Activated CD8-positive, alpha-beta memory T cell treated with anti-CD3 and anti-CD28 coated beads, Interleukin-2, amount 10 ng/mL, durations not matched to agents 7 days and 5 days (primary cell): ENCODE data around the gene NFKBIA. TPM values are rescaled to one million over a fixed set of nuclear protein-coding genes. Genes with fewer than 3 reads are reported as not detected.
"Not testable (repeated sequence)": the region's sequence is repeated elsewhere in the genome, so short reads cannot be mapped to it uniquely, and the experiment has no call there.

Experiments
- ATAC-seq: fragments of 150-1000 bp; cut with Tn5 transposase; one replicate; pipeline ENCODE4 v1.10.0; 2021; ENCODE audit warnings: moderate library complexity
- CTCF ChIA-PET: fragments of 350-600 bp; sonication (Branson Sonifier 250); formaldehyde crosslinking; loops from one replicate; lab custom pipeline; 2021; ENCODE audit warnings: antibody characterized with exemption; lab: Charles Lee
- DNase-seq: peaks from one replicate; pipeline ENCODE4 v3.0.0-alpha.2; 2020
- H3K27ac Mint-ChIP-seq: one replicate; pipeline ENCODE4 v1.8.0; 2021; ENCODE audit warnings: mild to moderate bottlenecking, mixed read lengths
- H3K27me3 Mint-ChIP-seq: one replicate; pipeline ENCODE4 v1.8.0; 2021; ENCODE audit warnings: mixed read lengths
- H3K36me3 Mint-ChIP-seq: one replicate; pipeline ENCODE4 v1.8.0; 2021; ENCODE audit warnings: mild to moderate bottlenecking, mixed read lengths
- H3K4me1 Mint-ChIP-seq: one replicate; pipeline ENCODE4 v1.8.0; 2021; ENCODE audit warnings: mixed read lengths
- H3K4me3 Mint-ChIP-seq: one replicate; pipeline ENCODE4 v1.8.0; 2021; ENCODE audit warnings: mild to moderate bottlenecking, moderate library complexity, mixed read lengths
- H3K9me3 Mint-ChIP-seq: one replicate; pipeline ENCODE4 v1.8.0; 2022; ENCODE audit warnings: low read depth, mixed read lengths
- total RNA-seq, 2 experiments: library from RNA; stranded (reverse); gene quantifications; one replicate each; pipeline ENCODE4 v1.2.3, GENCODE V29; 2021

The NFKBIA gene, protein sequence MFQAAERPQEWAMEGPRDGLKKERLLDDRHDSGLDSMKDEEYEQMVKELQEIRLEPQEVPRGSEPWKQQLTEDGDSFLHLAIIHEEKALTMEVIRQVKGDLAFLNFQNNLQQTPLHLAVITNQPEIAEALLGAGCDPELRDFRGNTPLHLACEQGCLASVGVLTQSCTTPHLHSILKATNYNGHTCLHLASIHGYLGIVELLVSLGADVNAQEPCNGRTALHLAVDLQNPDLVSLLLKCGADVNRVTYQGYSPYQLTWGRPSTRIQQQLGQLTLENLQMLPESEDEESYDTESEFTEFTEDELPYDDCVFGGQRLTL
- 100 to 1,000 TPM in 1 of 2 experiments, 10 to 100 TPM in 1; 82.9 to 245 TPM for total RNA-seq

DNA sequence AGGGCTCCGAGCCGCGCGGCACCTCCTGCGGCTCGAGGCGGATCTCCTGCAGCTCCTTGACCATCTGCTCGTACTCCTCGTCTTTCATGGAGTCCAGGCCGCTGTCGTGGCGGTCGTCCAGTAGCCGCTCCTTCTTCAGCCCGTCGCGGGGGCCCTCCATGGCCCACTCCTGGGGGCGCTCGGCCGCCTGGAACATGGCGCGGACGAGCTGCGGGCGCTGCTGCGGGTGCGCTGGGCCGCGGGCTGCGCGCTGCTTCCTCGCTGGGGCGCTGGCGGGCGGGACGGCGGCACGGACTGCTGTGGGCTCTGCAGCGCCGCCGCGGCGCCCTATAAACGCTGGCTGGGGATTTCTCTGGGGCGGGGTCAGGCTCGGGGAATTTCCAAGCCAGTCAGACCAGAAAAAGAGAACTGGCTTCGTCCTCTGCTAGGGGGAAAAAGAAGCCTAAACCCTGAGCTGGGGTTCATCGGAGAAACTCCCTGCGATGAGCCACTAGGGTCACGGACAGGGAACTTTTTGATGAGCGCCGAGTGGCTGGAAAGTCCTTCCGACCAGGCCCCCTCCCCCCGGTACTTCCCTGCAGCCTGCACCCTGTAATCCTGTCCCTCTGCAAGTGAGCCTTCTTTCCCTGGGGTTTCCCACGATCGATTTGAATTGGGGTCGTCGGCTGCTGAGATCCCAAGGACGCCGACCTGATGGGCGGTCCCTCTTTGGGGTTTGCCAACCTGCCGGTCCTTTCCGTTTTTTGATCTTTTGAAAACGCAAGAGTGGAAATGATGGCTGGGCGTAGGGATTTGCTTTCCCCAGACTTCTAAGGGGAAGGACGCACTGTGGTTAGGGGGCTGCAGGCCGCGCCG lies at the start of gene NFKBIA:
TSS of gene NFKBIA (minus strand) at position 301 of the 855 bp plus-strand sequence. CDS start at position 196, 105 bp downstream.
- CTCF ChIA-PET, result interaction anchor here (0.7 to 6.5 kb wide), 30 partner anchors 10 to 422 kb away, joined by 3 to 80 read pairs (median 5); partner anchors contain the start of genes FAM177A1, PPP2R3C, PRORP and PSMA6
- Mint-ChIP-seq H3K27me3 (no peaks in the 10 kb centered on the region), H3K36me3 (peaks cover 35% of the 10 kb centered on the region), H3K27ac (peak within 1 kb of the TSS; percentile 95), H3K4me3 (peak within 1 kb of the TSS; percentile 94), H3K9me3 (no peaks in the 10 kb centered on the region), H3K4me1 (peaks cover 54% of the 10 kb centered on the region)
- peak; percentile 72 for ATAC-seq
- peak; percentile 93 for DNase-seq

DNA sequence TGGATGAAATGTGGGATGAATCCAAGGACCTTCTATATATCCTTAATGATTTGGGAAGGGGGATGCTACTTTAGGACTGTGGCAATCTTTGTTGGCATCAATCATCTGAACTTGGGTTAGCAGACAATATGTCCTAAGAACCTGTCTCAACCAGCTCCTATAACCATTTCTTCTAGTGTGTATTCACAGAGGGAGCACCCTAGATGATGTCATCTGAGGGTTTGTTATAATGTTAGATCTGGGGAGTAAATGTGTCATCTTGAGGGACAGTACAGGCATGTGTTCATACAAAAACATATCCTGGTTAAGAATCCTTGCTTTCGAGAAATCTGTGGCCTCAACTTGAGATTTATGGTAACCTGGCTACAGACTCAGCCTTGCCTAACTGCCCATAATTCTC lies 41.9 kb upstream of the NFKBIA start:
- CTCF ChIA-PET, result no interaction called here
- peaks cover 4% of the 10 kb centered on the region for H3K27me3 Mint-ChIP-seq

DNA sequence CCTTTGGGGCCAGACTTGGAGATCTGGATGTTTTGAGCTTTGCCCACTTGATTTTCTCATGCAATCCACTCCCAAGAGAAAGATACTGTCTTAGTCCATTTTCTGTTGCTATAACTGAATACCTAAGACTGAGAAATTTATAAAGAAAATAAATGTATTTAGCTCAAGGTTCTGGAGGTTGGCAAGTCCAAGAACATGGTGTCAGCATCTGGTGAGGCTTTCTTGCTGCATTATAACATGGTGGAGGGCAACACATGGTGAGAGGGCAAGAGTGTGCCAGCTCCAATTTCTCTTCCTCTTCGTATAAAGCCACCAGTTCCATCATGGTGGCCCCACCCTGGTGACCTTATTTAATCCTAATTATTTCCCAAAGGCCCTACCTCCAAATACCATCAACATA lies 39.6 kb upstream of the NFKBIA start:
- Mint-ChIP-seq H3K27ac (no peak overlapping the region), H3K4me1 (no peaks in the 10 kb centered on the region), H3K27me3 (peaks cover 4% of the 10 kb centered on the region), H3K4me3 (no peak overlapping the region), H3K36me3 (no peaks in the 10 kb centered on the region), H3K9me3 (no peaks in the 10 kb centered on the region)
- DNase-seq (no peak), ATAC-seq (no peak)
- CTCF ChIA-PET, result no interaction called here

More for the DNA sequence above, 41.9 kb upstream of the NFKBIA start:
- DNase-seq (no peak), ATAC-seq (no peak)
- Mint-ChIP-seq H3K4me3 (no peak overlapping the region), H3K9me3 (no peaks in the 10 kb centered on the region), H3K36me3 (no peaks in the 10 kb centered on the region), H3K27ac (no peak overlapping the region), H3K4me1 (no peaks in the 10 kb centered on the region)

DNA sequence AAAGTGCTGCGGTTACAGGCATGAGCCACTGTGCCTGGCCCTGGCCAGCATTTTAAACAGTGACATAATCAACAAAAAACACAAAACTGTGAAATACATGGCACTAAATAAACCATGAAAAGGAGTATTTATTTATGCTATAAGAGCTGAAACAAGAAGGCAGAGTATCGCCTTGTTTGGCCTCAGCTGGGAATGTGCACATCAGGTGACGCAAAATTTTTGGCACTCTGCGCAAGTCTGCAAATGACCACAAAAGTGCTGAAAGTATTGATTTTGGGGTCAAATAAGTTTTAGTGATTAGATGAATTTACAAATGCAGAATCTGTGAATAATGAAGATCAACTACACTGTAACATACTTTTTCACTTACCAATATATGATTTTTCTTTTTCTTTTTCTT lies 36.6 kb upstream of the NFKBIA start:
- H3K27me3 Mint-ChIP-seq, result peaks cover 4% of the 10 kb centered on the region
- CTCF ChIA-PET, result interaction anchor here (0.6 to 4.0 kb wide), 2 partner anchors 377 to 542 kb away, joined by 3 to 20 read pairs; no protein-coding TSS in a partner anchor
- H3K4me1 Mint-ChIP-seq, result no peaks in the 10 kb centered on the region
- H3K36me3 Mint-ChIP-seq, result no peaks in the 10 kb centered on the region
- ATAC-seq (no peak), DNase-seq (no peak)
- H3K4me3 Mint-ChIP-seq, result no peak overlapping the region
- no peaks in the 10 kb centered on the region for H3K9me3 Mint-ChIP-seq
- H3K27ac Mint-ChIP-seq, result no peak overlapping the region

DNA sequence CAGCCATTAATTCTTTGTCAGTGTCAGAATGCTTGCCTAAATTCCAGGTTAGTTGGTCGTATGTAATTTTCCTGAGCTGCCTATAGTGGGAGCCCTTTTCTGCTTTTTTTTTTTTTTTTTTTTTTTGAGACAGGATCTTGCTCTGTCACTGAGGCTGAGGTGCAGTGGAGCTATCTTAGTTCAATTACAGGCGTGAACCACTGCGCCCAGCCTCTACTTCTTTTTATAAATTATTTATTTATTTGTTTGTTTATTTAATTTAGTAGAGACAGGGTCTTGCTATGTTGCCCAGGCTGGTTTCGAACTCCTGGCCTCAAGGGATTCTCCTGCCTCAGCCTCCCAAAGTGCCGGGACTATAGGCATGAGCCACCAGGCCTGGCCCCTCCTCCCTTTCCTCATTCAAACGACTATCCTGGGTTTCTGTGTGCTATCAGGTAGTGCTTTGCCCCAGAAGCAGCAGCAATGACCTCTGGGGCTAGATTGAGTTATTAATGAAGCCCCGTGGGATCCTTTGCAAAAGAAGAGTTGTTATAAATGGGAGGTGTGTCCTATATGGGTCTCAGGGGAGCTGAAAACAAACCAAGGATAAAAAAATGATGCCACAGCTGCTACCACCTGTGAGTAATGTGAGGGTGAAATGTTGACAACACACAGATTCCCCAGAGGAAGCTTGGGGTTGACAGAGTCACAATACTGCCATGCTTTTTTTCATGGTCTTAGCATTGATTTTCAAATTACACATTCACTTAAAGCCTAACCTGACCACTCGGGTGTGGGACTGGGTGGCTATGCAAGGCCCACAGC lies 34.6 kb upstream of the NFKBIA start:
- DNase-seq, result no peak
- H3K4me3 Mint-ChIP-seq, result no peak overlapping the region
- H3K27ac Mint-ChIP-seq, result no peak overlapping the region
- H3K9me3 Mint-ChIP-seq, result no peaks in the 10 kb centered on the region
- peaks cover 4% of the 10 kb centered on the region for H3K27me3 Mint-ChIP-seq
- CTCF ChIA-PET, result interaction anchor here (0.7 to 4.0 kb wide), 14 partner anchors 9 to 379 kb away, joined by 3 to 23 read pairs (median 3); no protein-coding TSS in a partner anchor
- H3K36me3 Mint-ChIP-seq, result no peaks in the 10 kb centered on the region
- peaks cover 8% of the 10 kb centered on the region for H3K4me1 Mint-ChIP-seq
- ATAC-seq, result no peak

DNA sequence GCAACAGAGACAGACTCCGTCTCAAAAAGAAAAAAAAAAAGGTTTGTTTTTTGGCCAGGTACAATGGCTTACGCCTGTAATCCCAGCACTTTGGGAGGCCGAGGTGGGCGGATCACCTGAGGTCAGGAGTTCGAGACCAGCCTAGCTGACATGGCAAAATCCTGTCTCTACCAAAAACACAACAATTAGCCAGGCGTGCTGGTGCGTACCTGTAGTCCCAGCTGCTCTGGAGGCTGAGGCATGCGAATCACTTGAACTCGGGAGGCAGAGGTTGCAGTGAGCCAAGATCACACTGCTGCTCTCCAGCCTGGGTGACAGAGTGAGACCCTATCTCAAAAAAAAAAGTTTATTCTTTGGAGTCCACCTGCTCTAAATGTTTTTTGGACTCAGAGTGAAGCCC lies 33.9 kb upstream of the NFKBIA start:
- not testable (repeated sequence) for H3K4me3 Mint-ChIP-seq, H3K36me3 Mint-ChIP-seq, H3K27ac Mint-ChIP-seq, H3K4me1 Mint-ChIP-seq, H3K27me3 Mint-ChIP-seq, H3K9me3 Mint-ChIP-seq, DNase-seq, ATAC-seq
- CTCF ChIA-PET, result interaction anchor here (0.7 to 4.0 kb wide), 15 partner anchors 8 to 380 kb away, joined by 3 to 23 read pairs (median 3); no protein-coding TSS in a partner anchor

DNA sequence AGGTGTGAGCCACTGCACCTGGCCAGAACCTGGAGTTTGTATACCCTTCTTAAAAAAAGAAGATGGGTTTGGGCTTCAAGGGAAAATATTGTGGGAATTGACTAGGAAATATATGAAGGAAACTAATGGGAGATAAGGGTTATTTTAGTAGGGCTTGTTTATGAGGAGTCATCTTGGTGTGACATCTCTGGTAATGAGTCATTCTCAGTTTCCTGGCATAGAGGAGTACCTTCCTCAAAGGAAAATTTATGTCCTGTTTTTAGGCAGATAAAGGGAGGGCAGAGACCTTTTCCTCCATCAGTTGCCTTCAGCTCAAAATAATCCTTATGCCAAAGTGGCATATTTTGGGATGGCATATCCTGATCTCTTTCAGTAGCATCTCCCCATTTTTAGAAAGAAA lies 30.6 kb upstream of the NFKBIA start:
- Mint-ChIP-seq H3K4me1 (peaks cover 15% of the 10 kb centered on the region), H3K27ac (no peak overlapping the region), H3K4me3 (no peak overlapping the region), H3K27me3 (no peaks in the 10 kb centered on the region), H3K36me3 (no peaks in the 10 kb centered on the region), H3K9me3 (no peaks in the 10 kb centered on the region)
- ATAC-seq (no peak), DNase-seq (no peak)
- CTCF ChIA-PET, result no interaction called here

DNA sequence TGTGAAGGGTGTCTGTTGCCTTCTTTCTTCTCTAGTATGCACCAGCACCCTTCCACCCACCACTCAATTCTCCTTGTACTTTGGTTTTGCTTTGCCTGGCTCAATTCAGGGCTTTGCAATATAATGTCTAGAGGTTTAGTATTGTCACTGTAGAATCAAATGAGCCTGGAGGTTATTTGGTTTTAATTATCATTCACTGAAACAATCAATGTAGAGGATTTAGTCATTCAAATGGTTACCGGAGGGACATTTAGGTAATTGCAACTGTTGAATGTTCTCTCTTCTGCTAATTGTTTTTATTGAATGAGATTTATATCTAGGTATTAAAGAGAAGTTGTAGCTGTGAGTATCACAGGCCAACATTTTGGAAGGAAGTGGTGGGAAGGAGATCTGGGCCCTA lies 29.3 kb upstream of the NFKBIA start:
- no peak for DNase-seq
- CTCF ChIA-PET, result interaction anchor here (1.1 kb wide), 1 partner anchor 11 kb away, joined by 4 read pairs; no protein-coding TSS in a partner anchor
- ATAC-seq, result no peak
- Mint-ChIP-seq H3K4me3 (no peak overlapping the region), H3K27me3 (no peaks in the 10 kb centered on the region), H3K9me3 (no peaks in the 10 kb centered on the region), H3K27ac (no peak overlapping the region), H3K36me3 (no peaks in the 10 kb centered on the region), H3K4me1 (peaks cover 21% of the 10 kb centered on the region)

DNA sequence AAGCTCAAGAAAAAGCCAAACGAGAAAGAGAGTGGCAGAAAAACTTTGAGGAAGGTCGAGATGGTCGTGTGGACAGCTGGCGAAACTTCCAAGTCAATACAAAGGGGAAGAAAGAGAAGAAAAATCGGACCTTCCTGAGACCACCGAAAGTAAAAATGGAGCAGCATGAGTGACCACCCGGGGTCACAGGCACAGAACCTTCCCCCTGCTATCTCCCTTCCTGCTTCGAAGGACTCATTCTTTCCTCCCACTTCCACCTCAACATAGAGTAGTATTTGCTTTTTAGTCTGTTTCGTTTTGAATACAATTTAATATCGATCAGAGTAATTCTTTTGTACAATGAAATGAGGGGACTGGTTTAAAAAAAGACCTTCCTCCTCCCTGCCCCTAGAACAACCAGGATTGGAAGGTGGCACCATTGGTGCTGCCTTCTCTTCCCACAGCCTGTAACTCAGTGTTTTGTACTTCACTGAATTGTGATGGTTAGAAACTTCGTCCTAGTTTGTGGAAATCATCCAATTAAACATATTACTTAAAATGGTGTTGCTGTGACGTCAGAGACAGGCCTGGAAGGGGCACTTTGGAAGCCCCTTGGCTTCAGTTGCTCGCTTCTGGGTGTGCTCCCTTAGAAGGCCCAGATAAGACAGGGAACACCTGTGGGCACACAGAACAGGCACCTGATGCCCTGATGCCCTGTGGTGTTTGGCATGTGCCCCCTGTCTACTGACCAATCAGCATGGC lies 26.1 kb upstream of the NFKBIA start:
- CTCF ChIA-PET, result interaction anchor here (1.0 to 1.3 kb wide), 2 partner anchors 8 to 9 kb away, joined by 4 read pairs; no protein-coding TSS in a partner anchor
- Mint-ChIP-seq H3K36me3 (no peaks in the 10 kb centered on the region), H3K9me3 (no peaks in the 10 kb centered on the region), H3K27me3 (no peaks in the 10 kb centered on the region), H3K4me3 (peak overlapping the region; percentile 27), H3K27ac (peak overlapping the region; percentile 50), H3K4me1 (peaks cover 21% of the 10 kb centered on the region)
- DNase-seq (no peak), ATAC-seq (no peak)

DNA sequence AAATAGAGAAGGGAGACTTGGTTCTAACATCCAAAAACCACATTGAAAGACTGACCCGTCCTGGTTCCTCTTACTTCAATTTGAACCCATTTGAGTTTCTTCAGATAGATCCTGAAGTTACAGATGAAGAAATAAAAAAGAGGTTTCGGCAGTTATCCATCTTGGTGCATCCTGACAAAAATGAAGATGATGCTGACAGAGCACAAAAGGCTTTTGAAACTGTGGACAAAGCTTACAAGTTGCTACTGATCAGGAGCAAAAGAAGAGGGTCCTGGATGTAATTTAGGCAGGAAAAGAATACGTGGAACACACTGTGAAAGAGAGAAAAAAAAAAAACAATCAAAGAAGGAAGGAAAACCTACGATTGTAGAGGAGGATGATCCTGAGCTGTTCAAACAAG lies 25.4 kb upstream of the NFKBIA start:
- peak overlapping the region; percentile 50 for H3K27ac Mint-ChIP-seq
- no peak for ATAC-seq
- no peaks in the 10 kb centered on the region for H3K36me3 Mint-ChIP-seq
- H3K4me1 Mint-ChIP-seq, result peaks cover 15% of the 10 kb centered on the region
- H3K9me3 Mint-ChIP-seq, result no peaks in the 10 kb centered on the region
- no peaks in the 10 kb centered on the region for H3K27me3 Mint-ChIP-seq
- CTCF ChIA-PET, result interaction anchor here (1.3 kb wide), 1 partner anchor 9 kb away, joined by 4 read pairs; no protein-coding TSS in a partner anchor
- H3K4me3 Mint-ChIP-seq, result peak overlapping the region; percentile 27
- DNase-seq, result no peak

DNA sequence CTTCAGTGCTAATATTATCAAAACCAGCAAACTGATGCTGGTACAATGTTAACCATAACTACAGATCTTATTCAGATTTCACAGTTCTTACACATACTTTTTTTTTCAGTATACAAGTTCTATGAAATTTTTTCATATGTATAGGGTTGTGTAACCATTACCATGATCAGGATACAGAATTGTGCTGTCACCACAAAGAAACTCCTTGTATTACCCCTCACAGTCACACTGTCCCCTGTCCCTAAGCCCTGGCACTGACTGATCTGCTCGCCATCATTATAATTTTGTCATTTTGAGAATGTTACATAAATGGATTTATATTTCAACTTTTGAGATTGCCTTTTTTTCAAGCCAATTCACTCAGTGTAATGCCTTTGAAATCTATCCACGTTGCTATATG lies 21.3 kb upstream of the NFKBIA start:
- Mint-ChIP-seq H3K4me3 (no peak overlapping the region), H3K27me3 (no peaks in the 10 kb centered on the region), H3K36me3 (no peaks in the 10 kb centered on the region), H3K27ac (no peak overlapping the region), H3K4me1 (peaks cover 20% of the 10 kb centered on the region), H3K9me3 (no peaks in the 10 kb centered on the region)
- DNase-seq (no peak), ATAC-seq (no peak)
- CTCF ChIA-PET, result no interaction called here

DNA sequence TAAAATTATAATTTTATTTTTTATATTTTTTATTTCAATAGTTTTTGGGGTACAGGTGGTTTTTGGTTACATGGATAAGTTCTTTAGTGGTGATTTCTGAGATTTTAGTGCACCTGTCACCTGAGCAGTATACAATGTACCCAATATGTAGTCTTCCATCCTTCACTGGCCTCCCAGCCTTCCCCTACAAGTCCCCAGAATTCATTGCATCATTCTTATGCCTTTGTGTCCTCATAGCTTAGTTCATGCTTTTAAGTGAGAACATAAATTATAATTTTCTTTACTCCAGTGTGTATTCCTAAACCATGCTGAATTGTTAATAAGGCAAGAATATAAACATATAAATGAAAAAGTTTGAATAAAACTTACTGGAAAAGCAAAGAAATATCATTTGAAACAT lies 19.1 kb upstream of the NFKBIA start:
- Mint-ChIP-seq H3K4me3 (no peak overlapping the region), H3K27me3 (no peaks in the 10 kb centered on the region), H3K4me1 (peaks cover 9% of the 10 kb centered on the region), H3K36me3 (no peaks in the 10 kb centered on the region), H3K9me3 (no peaks in the 10 kb centered on the region), H3K27ac (no peak overlapping the region)
- ATAC-seq (no peak), DNase-seq (no peak)
- CTCF ChIA-PET, result interaction anchor here (1.4 to 6.9 kb wide), 4 partner anchors 20 to 398 kb away, joined by 3 to 41 read pairs (median 9); partner anchors contain the start of gene NFKBIA
